ENCODE results near the gene ELOB.

GRCh38 chr16:2724816-2725348 is 52.2 kb downstream of the ELOB start:
- TF ChIP-seq, protein P1, sequence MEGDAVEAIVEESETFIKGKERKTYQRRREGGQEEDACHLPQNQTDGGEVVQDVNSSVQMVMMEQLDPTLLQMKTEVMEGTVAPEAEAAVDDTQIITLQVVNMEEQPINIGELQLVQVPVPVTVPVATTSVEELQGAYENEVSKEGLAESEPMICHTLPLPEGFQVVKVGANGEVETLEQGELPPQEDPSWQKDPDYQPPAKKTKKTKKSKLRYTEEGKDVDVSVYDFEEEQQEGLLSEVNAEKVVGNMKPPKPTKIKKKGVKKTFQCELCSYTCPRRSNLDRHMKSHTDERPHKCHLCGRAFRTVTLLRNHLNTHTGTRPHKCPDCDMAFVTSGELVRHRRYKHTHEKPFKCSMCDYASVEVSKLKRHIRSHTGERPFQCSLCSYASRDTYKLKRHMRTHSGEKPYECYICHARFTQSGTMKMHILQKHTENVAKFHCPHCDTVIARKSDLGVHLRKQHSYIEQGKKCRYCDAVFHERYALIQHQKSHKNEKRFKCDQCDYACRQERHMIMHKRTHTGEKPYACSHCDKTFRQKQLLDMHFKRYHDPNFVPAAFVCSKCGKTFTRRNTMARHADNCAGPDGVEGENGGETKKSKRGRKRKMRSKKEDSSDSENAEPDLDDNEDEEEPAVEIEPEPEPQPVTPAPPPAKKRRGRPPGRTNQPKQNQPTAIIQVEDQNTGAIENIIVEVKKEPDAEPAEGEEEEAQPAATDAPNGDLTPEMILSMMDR (conservative IDR thresholded peaks at IDR 0.05): no peak
- TF ChIP-seq ZFX (IDR thresholded peaks at IDR 0.05): no peak
